ENCODE measurements around the gene MAST4.

Gene MAST4

DNA sequence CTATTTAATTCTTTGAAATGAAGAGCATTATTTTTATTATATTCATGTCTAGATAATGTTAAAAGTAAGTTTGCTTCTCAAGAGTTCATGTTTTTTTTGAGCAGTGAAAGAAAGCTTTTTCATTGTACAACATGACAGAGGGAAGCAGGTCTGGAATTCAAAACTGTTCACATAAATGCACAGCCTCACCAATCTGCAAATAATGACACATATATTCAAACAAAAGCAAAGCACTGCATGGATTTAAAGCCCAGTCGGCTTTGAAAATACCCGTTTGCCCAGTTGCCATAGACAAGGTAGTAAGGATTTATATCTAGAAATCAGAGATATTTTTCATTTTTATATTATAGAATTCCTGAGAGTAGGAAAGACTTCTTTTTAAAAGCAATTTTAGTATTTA lies 398.6 kb downstream of the MAST4 start:
- no peak for FAIRE-seq

DNA sequence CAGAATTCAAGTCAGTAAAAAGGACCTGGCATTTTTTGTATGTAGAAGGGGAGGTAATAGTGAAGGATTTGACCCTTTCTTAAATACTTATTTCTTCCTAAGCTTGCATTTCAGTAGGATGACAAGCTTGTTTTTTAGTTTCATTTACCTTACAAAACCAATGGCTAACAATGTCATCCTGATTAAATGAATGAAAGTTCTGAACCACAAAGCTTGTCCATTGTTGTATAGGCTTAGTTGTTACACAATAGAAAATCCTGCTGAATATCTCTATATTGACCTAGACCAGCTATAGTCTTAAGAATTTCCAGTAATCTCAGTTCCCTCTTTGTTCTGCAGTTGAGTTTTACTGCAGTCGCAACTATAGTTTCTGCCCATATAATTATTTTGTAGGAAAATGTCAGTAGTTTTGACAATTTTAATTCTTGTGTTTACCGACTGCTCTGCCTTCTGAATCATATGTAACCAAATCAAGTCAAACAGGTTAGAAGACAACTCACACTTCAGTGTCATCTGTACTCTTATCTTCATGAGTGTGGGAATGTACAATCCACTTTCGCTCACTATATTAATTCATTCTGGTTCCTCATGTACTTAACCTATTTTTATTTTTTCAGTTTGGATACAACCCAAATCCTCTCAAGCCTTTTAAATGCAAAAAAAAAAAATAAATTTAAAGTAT lies 404.7 kb downstream of the MAST4 start:
- no peak for DNase-seq (ENCODE audit: extremely low spot score, insufficient read length, low read depth)
- no peak for FAIRE-seq

More for the DNA sequence above, 398.6 kb downstream of the MAST4 start:
- no peak for DNase-seq (ENCODE audit: extremely low spot score, insufficient read length, low read depth)

DNA sequence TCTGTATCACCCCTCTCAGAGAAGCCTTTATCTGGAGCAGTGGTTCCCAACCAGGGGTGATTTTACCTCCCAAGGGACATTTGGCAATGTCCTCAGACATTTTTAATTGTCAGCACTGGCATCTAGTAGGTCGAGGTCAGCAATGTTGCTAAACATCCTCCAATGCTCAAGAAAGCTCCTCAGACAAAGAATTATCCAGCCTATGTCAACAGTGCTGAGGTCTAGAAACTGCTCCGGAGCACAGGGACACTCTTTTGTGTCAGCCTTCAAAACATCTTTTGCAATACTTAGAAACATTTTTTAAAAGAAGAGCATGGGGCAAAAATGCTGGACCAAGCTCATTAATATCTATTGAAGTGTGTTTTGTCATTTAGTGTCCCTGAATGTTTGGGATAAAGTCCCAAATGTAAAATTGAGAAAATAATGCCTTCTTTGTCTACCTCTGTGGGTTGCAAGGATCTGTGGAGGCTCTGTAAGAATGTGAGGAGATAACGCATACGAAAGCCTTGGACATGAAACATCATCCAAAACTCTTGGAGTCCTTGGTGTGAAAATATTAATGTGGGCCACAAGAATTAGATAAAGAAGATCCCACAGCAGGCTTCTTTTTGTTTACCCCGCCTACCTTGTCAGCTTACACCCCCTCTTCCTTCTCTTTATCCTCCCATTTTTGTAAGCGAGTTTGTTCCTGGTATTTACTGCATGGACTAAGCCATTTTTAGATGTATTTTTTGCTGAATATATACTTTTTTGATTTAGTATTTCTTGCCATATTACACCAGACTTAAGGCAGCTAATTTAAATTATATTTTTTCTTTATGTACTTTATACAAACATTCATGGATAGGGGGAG lies 406.9 kb downstream of the MAST4 start:
- DNase-seq (ENCODE audit: extremely low spot score, insufficient read length, low read depth) (no peak), FAIRE-seq (no peak)

- FAIRE-seq (no peak), DNase-seq (ENCODE audit: extremely low spot score, insufficient read length, low read depth) (no peak)
Measured at GRCh38 chr5:67003685-67003934, 407.4 kb downstream of the MAST4 start.

DNA sequence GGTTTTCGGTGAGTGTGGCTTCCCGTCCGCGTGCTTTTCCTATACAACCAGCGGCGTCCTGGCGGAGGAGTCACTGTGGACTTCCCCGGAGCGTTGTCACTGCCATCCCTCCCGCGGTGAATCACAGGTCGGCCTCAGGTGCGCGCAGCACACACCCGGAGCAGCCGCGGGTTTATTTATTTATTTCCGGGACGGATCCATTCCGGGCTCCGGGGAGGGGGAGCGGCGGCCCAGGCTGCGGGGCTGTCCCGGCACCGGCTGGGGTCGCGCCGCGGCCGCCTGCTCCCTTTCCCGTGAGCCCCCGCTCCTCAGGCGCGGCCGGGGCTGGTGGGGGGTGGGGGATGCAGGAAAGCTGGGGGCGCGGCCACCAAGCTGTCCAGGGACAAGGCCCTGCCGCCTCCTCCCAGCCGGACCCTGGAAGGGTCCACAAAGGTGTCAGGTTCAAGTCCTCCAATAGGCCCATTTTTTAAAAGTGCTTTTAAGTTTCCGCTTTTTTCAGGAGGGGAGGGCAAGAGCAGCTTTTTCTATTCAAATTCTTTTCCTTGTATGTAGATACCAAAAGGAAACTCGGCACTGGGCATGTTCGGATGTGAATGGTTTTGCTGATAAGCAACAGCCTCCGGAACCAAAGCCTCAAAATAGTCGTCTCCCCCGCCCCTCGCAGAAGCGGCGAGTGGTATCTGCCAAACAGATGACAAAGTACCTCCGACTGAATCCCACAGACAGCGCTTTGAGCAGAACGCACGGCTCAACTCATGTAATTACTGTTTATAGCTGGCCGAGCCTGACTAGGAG lies 407.9 kb downstream of the MAST4 start:
- FAIRE-seq (no peak), DNase-seq (ENCODE audit: extremely low spot score, insufficient read length, low read depth) (no peak)

DNA sequence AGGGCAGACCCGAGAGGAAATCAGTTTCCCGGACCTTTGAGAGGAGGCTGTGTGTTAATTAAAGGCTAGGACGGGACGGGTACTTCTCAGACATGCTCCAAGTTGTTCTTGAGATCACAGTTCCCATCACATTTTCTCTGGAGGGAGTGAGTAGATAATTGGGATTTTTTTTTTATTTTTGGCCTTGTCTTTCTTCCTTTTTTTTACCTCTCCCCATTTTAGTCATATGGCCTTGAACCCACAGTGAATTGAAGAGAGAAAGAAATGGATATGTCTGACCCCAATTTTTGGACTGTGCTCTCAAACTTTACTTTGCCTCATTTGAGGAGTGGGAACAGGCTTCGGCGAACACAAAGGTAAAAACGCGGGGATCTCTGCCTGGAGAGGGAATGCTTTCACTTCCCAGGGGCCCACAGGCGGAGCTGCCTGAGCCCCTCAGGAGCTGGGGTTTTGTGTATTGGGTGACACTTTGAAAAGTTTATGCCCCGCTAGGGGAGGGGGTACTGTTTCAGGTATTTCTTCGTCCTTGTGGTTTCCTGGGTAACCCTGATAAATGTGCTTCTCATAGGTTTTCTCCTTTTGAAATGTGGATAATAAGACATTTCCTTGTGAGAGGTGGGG lies 408.6 kb downstream of the MAST4 start:
- FAIRE-seq (no peak), DNase-seq (ENCODE audit: extremely low spot score, insufficient read length, low read depth) (no peak)

DNA sequence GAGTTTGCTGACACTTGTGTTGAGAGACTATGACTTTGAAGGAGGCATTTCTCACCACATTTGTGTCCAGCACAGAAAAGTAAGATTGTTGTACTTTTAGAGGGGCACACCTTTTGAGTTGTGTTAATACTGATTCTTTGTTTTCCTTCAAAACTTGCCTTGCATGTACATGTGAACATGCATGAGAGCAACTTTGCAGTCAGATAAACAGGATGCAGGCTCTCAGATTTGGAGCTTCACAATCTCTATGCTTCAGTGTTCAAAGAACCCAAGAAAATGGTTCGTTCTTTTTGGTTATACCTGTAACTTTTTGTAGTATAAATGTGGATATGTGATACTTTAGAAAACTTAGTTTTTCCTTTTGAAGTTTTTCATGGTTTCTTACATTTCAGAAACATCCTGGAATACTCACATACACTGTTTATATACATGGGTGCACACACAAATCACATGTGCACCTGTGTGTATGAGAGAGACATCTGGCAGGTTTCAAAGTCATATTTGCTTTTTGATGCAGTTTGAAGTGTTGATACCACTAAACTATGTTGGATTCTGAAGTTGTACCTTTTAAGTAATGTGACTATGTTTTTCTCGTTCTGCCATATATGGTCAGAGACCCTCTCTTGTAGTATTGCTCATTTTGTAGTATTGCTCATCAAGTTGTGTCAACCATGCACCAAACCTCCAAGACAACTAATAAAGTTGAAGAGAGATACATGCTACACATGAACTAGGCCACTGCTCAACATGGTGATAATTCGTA lies 409.7 kb downstream of the MAST4 start:
- FAIRE-seq, result no peak
- no peak for DNase-seq (ENCODE audit: extremely low spot score, insufficient read length, low read depth)

DNA sequence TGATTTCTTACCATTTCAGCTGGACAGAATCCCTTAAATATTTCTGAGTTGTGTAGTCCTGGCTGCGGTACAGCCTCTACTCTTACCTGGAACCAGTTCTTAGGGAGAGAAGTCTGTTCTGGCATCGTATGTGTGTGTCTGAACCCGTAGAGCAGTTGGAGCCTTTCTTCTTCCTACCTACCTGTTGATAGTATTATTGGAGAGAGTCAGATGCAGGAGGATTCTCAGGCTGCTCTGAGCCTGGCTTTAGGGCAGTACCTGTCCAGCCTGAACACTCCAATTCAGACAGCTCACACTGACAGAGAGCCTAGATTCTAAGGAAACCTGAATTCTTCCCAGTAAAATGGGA lies 410.3 kb downstream of the MAST4 start:
- no peak for DNase-seq (ENCODE audit: extremely low spot score, insufficient read length, low read depth)
- FAIRE-seq, result no peak

DNA sequence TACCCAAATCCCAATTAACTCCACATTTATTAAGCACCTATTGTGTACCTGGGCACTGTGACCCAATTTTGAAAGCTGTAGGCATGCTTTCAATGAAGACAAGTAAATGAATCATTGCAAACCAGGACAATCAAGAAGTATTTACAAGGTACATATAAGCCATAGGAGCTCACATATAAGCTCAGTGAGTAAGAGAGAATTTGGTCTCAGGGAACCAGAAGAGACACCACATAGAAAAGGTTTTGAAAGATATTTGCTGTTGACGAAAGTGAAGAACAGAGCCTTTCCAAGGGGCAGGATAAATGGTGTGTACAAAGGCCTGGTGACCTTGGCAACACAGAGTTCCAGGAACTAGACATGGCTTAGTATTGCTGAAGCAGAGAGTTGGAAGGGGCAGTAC lies 412.8 kb downstream of the MAST4 start:
- FAIRE-seq (no peak), DNase-seq (ENCODE audit: extremely low spot score, insufficient read length, low read depth) (no peak)

DNA sequence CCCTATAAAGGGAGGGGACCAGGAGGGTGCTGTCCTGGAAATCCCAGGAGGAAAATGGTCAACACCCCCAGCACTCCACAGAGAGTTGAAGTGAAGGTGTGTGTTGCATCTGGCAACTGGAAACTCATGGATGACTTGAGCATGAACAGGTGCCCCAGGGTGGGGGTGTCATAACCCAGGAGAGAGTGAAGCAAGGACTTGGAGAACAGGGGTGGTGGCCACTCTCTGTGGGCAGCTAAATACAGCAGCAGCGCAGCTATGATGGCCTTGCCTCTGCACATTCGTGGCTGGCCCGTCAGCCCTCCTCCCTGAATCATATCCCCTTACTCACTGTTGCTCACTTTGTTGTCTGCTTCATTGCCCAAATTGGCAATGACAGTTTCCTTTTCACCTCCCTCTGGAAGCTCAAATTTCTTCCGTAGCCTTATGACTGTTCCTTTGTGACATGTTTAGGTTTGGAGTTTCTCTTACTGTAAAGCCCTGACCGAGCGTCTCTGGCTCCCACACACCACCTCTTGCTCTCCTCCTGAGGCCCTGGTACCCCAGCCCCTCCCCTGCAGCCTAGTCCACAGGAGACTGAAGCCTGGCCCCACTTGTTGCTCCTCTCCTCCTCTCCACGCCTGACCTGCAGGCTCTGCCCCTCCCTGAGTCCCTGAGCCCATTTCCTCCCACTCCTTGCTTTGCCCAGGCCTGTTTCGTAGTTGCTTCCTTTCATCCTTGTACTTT lies 414.7 kb downstream of the MAST4 start:
- FAIRE-seq (no peak), DNase-seq (ENCODE audit: extremely low spot score, insufficient read length, low read depth) (no peak)

DNA sequence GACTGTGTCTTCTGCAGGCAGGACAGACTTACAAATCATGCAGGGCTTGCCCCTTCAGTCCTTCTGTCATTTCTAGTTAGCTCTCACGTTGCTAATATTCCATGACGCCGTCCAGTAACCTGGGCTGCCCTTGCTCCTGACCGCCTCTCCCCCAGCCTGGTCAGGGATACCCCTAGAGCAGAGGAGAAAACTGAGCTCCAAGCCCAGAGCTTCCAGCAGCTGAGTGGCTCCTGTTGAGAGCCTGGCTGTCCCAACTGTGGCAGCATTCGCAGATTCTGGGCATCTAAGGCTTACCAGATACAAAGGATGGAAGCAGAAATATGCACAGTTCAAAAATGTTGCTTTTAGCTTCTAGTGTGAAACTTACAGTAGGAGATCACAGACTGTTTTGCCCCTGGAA lies 415.2 kb downstream of the MAST4 start:
- DNase-seq (ENCODE audit: extremely low spot score, insufficient read length, low read depth) (no peak), FAIRE-seq (no peak)

- FAIRE-seq, result no peak
- no peak for DNase-seq (ENCODE audit: extremely low spot score, insufficient read length, low read depth)
Measured at GRCh38 chr5:67012171-67012570, 416.0 kb downstream of the MAST4 start.

GRCh38 chr5:67013719-67014118 lies 417.5 kb downstream of the MAST4 start:
- FAIRE-seq (no peak), DNase-seq (ENCODE audit: extremely low spot score, insufficient read length, low read depth) (no peak)

GRCh38 chr5:67014191-67014590 lies 418.0 kb downstream of the MAST4 start:
- DNase-seq (ENCODE audit: extremely low spot score, insufficient read length, low read depth) (no peak), FAIRE-seq (no peak)

- DNase-seq (ENCODE audit: extremely low spot score, insufficient read length, low read depth), result no peak
- no peak for FAIRE-seq
Measured at GRCh38 chr5:67014957-67015400, 418.8 kb downstream of the MAST4 start.

- FAIRE-seq (no peak), DNase-seq (ENCODE audit: extremely low spot score, insufficient read length, low read depth) (no peak)
Measured at GRCh38 chr5:67015541-67016191, 419.5 kb downstream of the MAST4 start.

- FAIRE-seq, result no peak
Measured at GRCh38 chr5:67019065-67019845, 423.1 kb downstream of the MAST4 start.

DNA sequence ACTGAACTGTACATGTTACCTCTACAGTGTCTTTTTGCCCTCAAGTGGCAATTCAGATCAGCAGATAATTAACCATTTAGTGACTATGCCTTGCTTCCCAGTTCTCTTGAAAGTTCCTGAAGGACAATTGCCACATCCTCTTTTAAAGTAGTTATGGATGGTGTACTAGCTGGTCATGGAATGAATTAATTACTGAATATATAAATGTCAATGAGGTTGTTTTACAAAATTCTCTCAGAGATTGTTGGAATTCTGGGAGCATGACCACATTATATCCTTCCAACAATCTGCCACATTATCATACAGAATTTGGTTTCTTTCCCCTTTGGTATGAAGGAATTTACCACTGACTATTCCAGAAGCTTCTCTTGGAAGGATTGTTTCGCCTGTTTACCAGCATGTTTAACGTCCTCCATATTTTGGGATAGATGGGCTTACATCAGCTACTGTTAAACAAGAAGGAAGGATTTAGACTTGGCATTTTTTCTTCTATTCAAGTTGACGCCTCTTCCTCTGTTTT lies 424.0 kb downstream of the MAST4 start:
- FAIRE-seq, result no peak
- no peak for DNase-seq (ENCODE audit: extremely low spot score, insufficient read length, low read depth)

More at GRCh38 chr5:67019065-67019845, 423.1 kb downstream of the MAST4 start:
- no peak for DNase-seq (ENCODE audit: extremely low spot score, insufficient read length, low read depth)
